T-cell (primary cell): ENCODE results near the gene ELMOD3. TPM values are rescaled to one million over a fixed set of nuclear protein-coding genes. Genes with fewer than 3 reads are reported as not detected.
"Not testable (repeated sequence)": the region's sequence is repeated elsewhere in the genome, so short reads cannot be mapped to it uniquely, and the experiment has no call there.

Experiments
- ATAC-seq, 4 experiments: fragments of 200-7000 bp in 3 of 4; fragments of 150-1000 bp in 1 of 4; cut with Tn5 transposase; replicated peaks in 1 of 4; 1 replicate in 3 of 4; 2 replicates in 1 of 4; pipeline ENCODE4 v1.10.0; 2021; ENCODE audit warnings: moderate library complexity in 3 of 4, mild to moderate bottlenecking in 2 of 4, moderate number of reproducible peaks in 1 of 4
- CTCF ChIA-PET, 2 donors: fragments of 300-600 bp; sonication (Branson Sonifier 250); formaldehyde crosslinking; loops; one replicate each; lab custom pipeline; 2022; ENCODE audit warnings: antibody characterized with exemption in 2 of 2; lab: Charles Lee
- POLR2A ChIA-PET, 2 donors: fragments of 300-600 bp; sonication (Branson Sonifier 250); formaldehyde crosslinking; loops; one replicate each; lab custom pipeline; 2022; ENCODE audit warnings: antibody characterized with exemption in 2 of 2; lab: Charles Lee
- DNase-seq, 35 experiments: peaks; one replicate each; pipeline versions ENCODE4 v3.0.0 to v3.0.0-alpha.2; 2013 to 2023
- H3K27ac ChIP-seq: one replicate; pipeline ENCODE4 v1.5.1; 2013; ENCODE audit warnings: low read length
- H3K27me3 ChIP-seq, 2 experiments: replicated peaks in 1 of 2; 1 replicate in 1 of 2; 2 replicates in 1 of 2; pipeline versions ENCODE4 v1.6.1 to v1.7.0; 2013; ENCODE audit warnings: low read length in 1 of 2, mixed read lengths in 1 of 2; ENCODE audit not compliant: control insufficient read depth in 2 of 2, insufficient read depth in 2 of 2; ENCODE audit errors: extremely low read depth in 1 of 2
- H3K36me3 ChIP-seq, 2 donors: 1 replicate in 1 of 2; 2 replicates in 1 of 2; pipeline versions ENCODE4 v1.6.1 to v1.7.0; 2013; ENCODE audit warnings: low read length in 1 of 2; ENCODE audit not compliant: control insufficient read depth in 2 of 2, insufficient read depth in 1 of 2; ENCODE audit errors: extremely low read depth in 1 of 2
- H3K4me1 ChIP-seq, 2 experiments: 1 replicate in 1 of 2; 2 replicates in 1 of 2; pipeline versions ENCODE4 v1.6.1 to v1.7.0; 2013; ENCODE audit warnings: low read length in 2 of 2, mixed read lengths in 1 of 2; ENCODE audit not compliant: insufficient read depth in 2 of 2, control insufficient read depth in 1 of 2; ENCODE audit errors: extremely low read depth in 1 of 2
- H3K4me3 ChIP-seq, 2 donors: 1 replicate in 1 of 2; 2 replicates in 1 of 2; pipeline versions ENCODE4 v1.5.1 to v1.7.0; 2013; ENCODE audit warnings: mild to moderate bottlenecking in 2 of 2, low read length in 1 of 2, moderate library complexity in 1 of 2; ENCODE audit not compliant: control insufficient read depth in 1 of 2; ENCODE audit errors: extremely low read depth in 1 of 2
- H3K9me3 ChIP-seq: 2 replicates; pipeline ENCODE4 v1.7.0; 2013
- H3K27ac Mint-ChIP-seq, 2 donors: one replicate each; pipeline ENCODE4 v1.8.0; 2020 to 2021; ENCODE audit warnings: mild to moderate bottlenecking in 2 of 2, mixed read lengths in 2 of 2
- H3K27me3 Mint-ChIP-seq, 2 donors: one replicate each; pipeline ENCODE4 v1.8.0; 2021 to 2022; ENCODE audit warnings: mixed read lengths in 2 of 2
- H3K36me3 Mint-ChIP-seq: one replicate; pipeline ENCODE4 v1.8.0; 2021; ENCODE audit warnings: mixed read lengths
- H3K4me1 Mint-ChIP-seq, 3 donors: one replicate each; pipeline ENCODE4 v1.8.0; 2020 to 2022; ENCODE audit warnings: mixed read lengths in 3 of 3, mild to moderate bottlenecking in 1 of 3
- H3K4me3 Mint-ChIP-seq, 3 donors: one replicate each; pipeline ENCODE4 v1.8.0; 2020 to 2022; ENCODE audit warnings: mild to moderate bottlenecking in 3 of 3, mixed read lengths in 3 of 3, moderate library complexity in 3 of 3
- H3K9me3 Mint-ChIP-seq, 3 donors: one replicate each; pipeline ENCODE4 v1.8.0; 2020 to 2022; ENCODE audit warnings: mixed read lengths in 3 of 3
- WGBS: methylation state at CpG from one replicate; pipeline ENCODE4 v1.1.5; 2013; ENCODE audit warnings: missing lambda C conversion rate; ENCODE audit not compliant: insufficient coverage; 5-methylcytosine and 5-hydroxymethylcytosine counted together
- total RNA-seq, 35 experiments: library from RNA in 6 of 35; stranded (reverse) in 6 of 35; fragments of 120-200 nt in 1 of 35; gene quantifications; one replicate each; pipeline versions ENCODE4 v1.2.1 to v1.2.4 and lab custom pipeline; 2013 to 2026

The ELMOD3 gene
- total RNA-seq, 5 donors from 2014 or later (not counting 1 experiment from before 2014, with no cell fraction given), result 18.8 to 30.9 (median 25.2) TPM

DNA sequence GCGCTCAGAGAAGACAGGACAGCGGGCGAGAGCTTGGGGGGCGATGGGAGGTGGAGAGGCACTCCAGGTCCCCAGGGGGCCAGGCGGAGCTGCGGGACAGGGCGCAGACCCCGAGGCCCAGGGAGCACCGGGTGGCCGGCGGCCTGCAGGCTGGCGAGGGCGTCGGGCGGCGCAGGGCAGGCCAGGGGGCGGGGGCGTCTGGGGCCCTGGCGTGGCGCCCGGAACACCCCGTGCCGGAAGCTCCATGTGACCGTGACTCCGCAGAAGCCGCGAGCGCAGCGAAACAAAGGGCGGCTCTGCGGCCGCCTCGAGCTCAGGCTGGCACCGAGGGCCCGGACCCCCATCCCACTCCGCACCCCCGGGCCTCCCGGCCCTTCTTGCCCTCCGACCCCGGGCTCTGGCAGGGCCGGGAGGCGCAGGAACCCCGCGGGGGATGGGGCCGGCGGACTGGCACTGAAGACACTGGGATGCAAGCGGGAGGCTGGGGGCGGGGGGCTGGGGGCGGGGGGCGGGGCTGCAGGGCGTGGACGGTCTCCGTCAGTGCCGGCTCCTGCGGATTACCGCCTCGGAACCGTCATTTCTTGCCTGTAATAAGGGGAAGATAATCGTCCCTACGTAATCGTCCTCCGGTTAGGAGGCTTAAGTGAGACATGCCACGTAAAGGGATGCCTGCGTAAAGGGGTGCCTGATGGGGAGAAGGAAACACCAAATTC, 83.1 kb downstream of the ELMOD3 start:
- Mint-ChIP-seq H3K27me3 (no peaks in the 10 kb centered on the region), H3K27ac (peak overlapping the region; percentile 95 to 97), H3K36me3 (no peaks in the 10 kb centered on the region), H3K4me3 (peak overlapping the region; percentile 79 to 86 (median 83)), H3K9me3 (no peaks in the 10 kb centered on the region), H3K4me1 (peaks cover 24 to 27% (median 26%) of the 10 kb centered on the region in 3 donors)
- ATAC-seq (peak; percentile 83 to 88 (median 86)), DNase-seq (peak; percentile 46 to 88 (median 68))
- WGBS, result 6% methylated on average over 39 of the region's 64 CpGs
- ChIA-PET POLR2A (interaction anchor here (0.6 to 0.7 kb wide), 7 partner anchors 9 to 109 kb away, joined by 3 to 6 read pairs (median 4); partner anchors contain the start of genes ELMOD3 (in 1 of the 2), MAT2A (in 1 of the 2) and SH2D6 (in 1 of the 2)), CTCF (interaction anchor here in 1 of 2 donors (0.7 to 2.5 kb wide), 2 partner anchors 111 to 114 kb away, joined by 4 to 12 read pairs; no protein-coding TSS in a partner anchor)
- Histone ChIP-seq H3K4me1 (peaks cover 5 to 35% of the 10 kb centered on the region in 2 experiments), H3K27me3 (peaks cover 0 to 3% of the 10 kb centered on the region in 2 experiments), H3K9me3 (no peaks in the 10 kb centered on the region), H3K27ac (peak overlapping the region; percentile 89), H3K4me3 (peak overlapping the region; percentile 49 to 55), H3K36me3 (no peaks in the 10 kb centered on the region)

DNA sequence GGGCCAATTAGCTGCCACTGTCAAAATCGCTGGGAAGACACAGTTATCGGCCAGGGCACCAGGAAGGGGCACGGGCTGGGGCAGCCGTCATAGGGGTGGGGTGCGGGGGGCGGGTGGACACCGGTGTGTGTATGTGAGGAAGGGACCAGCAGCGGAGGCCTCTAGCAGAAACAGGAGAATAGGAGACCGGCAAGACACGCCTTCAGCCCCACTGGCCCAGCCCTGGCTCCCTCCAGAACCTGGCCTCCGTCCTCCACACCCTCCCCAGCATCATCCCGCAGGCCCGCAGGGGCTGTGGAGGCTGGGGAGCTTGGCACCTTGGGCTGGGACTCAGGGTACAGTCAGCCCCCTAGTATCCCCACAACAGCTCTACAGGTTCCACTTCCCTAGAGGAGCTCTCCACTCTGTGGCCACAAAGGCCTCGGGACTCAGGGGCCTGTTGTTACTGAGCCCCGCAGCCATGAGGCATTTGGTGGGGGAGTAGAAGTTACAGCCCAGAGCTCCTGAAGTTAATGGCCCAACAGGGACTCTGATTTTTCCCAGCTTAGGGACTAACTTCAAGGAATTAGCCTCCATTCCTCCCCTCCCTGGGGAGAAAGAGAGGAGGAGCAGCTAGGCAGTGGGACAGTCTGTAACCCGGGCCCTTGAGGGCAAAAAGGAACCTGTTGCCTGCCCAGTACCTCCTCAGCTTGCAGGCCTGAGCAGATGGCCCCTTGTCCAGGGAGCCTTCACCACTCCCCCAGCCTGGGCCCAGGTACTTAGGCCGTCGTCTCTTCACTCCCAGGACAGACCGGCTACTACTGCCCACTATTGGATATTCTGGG, 83.8 kb downstream of the ELMOD3 start:
- peaks cover 0 to under 1% of the 10 kb centered on the region in 2 experiments for H3K27me3 ChIP-seq
- H3K4me3 ChIP-seq, result peak overlapping the region; percentile 49 to 55
- H3K27me3 Mint-ChIP-seq, result no peaks in the 10 kb centered on the region
- peak overlapping the region; percentile 89 for H3K27ac ChIP-seq
- 58% methylated on average over 5 of the region's 19 CpGs for WGBS
- H3K36me3 Mint-ChIP-seq, result no peaks in the 10 kb centered on the region
- ChIA-PET POLR2A (interaction anchor here (0.5 to 0.7 kb wide), 4 partner anchors 20 to 101 kb away, joined by 3 to 8 read pairs (median 4); partner anchors contain the start of genes ELMOD3 (in 1 of the 2), MAT2A (in 1 of the 2) and SH2D6 (in 1 of the 2)), CTCF (interaction anchor here (0.6 to 2.5 kb wide), 2 partner anchors 112 to 114 kb away, joined by 3 to 12 read pairs; no protein-coding TSS in a partner anchor)
- peaks cover 5 to 35% of the 10 kb centered on the region in 2 experiments for H3K4me1 ChIP-seq
- no peaks in the 10 kb centered on the region for H3K36me3 ChIP-seq
- no peaks in the 10 kb centered on the region for H3K9me3 Mint-ChIP-seq
- H3K9me3 ChIP-seq, result no peaks in the 10 kb centered on the region
- peak overlapping the region; percentile 79 to 86 (median 83) for H3K4me3 Mint-ChIP-seq
- ATAC-seq (no peak), DNase-seq (peak in 2 of 35 experiments; percentile 6 to 13)
- H3K27ac Mint-ChIP-seq, result peak overlapping the region; percentile 90 to 94
- H3K4me1 Mint-ChIP-seq, result peaks cover 24 to 27% (median 26%) of the 10 kb centered on the region in 3 donors

DNA sequence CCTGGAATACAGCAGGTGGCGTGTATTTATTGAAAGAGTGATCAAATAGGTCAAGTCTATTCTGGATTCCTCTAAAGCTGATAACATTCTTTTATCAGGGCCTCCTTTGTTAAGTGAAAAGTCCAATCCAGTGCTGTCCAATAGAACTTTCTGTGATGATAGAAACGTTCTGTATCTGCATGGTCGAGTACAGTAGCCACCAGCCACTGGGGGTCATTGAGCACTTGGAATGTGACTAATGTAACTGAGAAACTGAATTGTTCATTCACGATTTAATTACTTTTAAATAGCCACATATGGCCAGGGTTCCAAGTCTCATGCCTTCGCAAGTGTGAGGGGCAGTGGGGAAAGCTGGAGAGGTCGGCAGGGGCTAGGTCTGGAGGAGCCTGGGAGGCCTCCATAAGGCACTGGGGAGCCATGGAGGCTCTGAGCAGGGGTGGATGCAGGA, 84.5 kb downstream of the ELMOD3 start:
- H3K27me3 ChIP-seq, result no peaks in the 10 kb centered on the region
- WGBS, result 96% methylated on average over 4 of the region's 6 CpGs
- no peaks in the 10 kb centered on the region for H3K27me3 Mint-ChIP-seq

DNA sequence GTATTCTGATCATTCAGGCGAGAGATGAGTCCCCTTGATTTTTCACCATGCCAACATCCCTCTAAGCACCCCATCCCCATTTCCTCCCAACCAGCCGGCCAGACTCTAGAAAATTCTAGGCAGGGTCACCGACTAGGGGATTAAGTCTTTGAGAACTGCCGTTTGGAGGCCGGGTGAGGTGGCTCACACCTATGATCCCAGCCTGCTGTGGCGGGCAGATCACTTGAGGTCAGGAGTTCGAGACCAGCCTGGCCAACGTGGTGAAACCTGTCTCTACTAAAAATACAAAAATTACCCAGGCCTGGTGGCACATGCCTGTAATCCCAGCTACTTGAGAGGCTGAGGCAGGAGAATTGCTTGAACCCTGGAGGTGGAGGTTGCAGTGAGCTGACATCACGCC, 85.0 kb downstream of the ELMOD3 start:
- CTCF ChIA-PET, result interaction anchor here in 1 of 2 donors (0.6 to 2.5 kb wide), 2 partner anchors 21 to 112 kb away, joined by 3 to 12 read pairs; no protein-coding TSS in a partner anchor
- not testable (repeated sequence) for H3K4me3 ChIP-seq, ATAC-seq, H3K9me3 Mint-ChIP-seq, H3K36me3 Mint-ChIP-seq, H3K27ac ChIP-seq, H3K9me3 ChIP-seq, H3K27me3 ChIP-seq, DNase-seq, H3K36me3 ChIP-seq, H3K27me3 Mint-ChIP-seq
- Mint-ChIP-seq H3K4me3 (peak overlapping the region in 1 of 3 donors; percentile 83), H3K27ac (peak overlapping the region; percentile 31 to 91), H3K4me1 (peaks cover 24 to 27% (median 26%) of the 10 kb centered on the region in 3 donors)
- WGBS, result 70% methylated on average over 5 of the region's 9 CpGs
- POLR2A ChIA-PET, result interaction anchor here in 1 of 2 donors (0.6 kb wide), 1 partner anchor 288 kb away, joined by 3 read pairs; no protein-coding TSS in a partner anchor
- peaks cover 5 to 35% of the 10 kb centered on the region in 2 experiments for H3K4me1 ChIP-seq

More for the DNA sequence above, 84.5 kb downstream of the ELMOD3 start:
- DNase-seq (no peak), ATAC-seq (no peak)
- no peaks in the 10 kb centered on the region for H3K9me3 Mint-ChIP-seq
- Histone ChIP-seq H3K4me1 (peaks cover 5 to 35% of the 10 kb centered on the region in 2 experiments), H3K27ac (no peak overlapping the region), H3K4me3 (no peak overlapping the region), H3K9me3 (no peaks in the 10 kb centered on the region), H3K36me3 (no peaks in the 10 kb centered on the region)
- ChIA-PET POLR2A (no interaction called here), CTCF (interaction anchor here in 1 of 2 donors (2.5 kb wide), 1 partner anchor 113 kb away, joined by 12 read pairs; no protein-coding TSS in a partner anchor)
- H3K4me1 Mint-ChIP-seq, result peaks cover 24 to 27% (median 26%) of the 10 kb centered on the region in 3 donors
- H3K27ac Mint-ChIP-seq, result peak overlapping the region; percentile 31 to 91
- H3K4me3 Mint-ChIP-seq, result peak overlapping the region in 1 of 3 donors; percentile 83
- H3K36me3 Mint-ChIP-seq, result no peaks in the 10 kb centered on the region

DNA sequence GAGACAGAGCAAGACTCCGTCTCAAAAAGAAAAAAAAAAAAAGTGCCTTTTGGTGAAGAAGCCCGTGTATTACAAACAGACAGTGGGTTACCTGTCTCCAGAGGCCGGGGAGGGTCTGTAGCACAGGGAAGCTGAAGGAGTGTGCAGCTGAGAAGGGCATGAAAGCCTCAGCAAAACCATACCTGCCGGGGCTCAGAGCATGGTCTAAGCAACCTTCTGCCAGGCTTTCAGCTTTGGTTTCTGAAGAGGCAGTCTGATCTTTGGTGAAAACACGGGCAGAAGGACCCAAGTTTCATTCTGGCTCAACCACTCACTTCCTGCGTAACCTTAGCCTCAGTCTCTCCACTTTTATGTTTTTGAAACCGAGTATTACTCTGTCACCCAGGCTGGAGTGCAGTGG, 85.4 kb downstream of the ELMOD3 start:
- peaks cover 24 to 27% (median 26%) of the 10 kb centered on the region in 3 donors for H3K4me1 Mint-ChIP-seq
- 15% methylated on average over 5 of the region's 7 CpGs for WGBS
- no peaks in the 10 kb centered on the region for H3K27me3 Mint-ChIP-seq
- H3K27ac Mint-ChIP-seq, result peak overlapping the region in 1 of 2 donors; percentile 91
- Histone ChIP-seq H3K27ac (no peak overlapping the region), H3K4me3 (no peak overlapping the region), H3K4me1 (peaks cover 5 to 35% of the 10 kb centered on the region in 2 experiments), H3K9me3 (no peaks in the 10 kb centered on the region), H3K36me3 (no peaks in the 10 kb centered on the region), H3K27me3 (no peaks in the 10 kb centered on the region)
- H3K9me3 Mint-ChIP-seq, result no peaks in the 10 kb centered on the region
- ATAC-seq, result no peak
- H3K4me3 Mint-ChIP-seq, result peak overlapping the region; percentile 24 to 42 (median 34)
- peak in 1 of 35 experiments; percentile 19 for DNase-seq
- POLR2A ChIA-PET, result interaction anchor here in 1 of 2 donors (0.6 kb wide), 1 partner anchor 287 kb away, joined by 3 read pairs; no protein-coding TSS in a partner anchor
- CTCF ChIA-PET, result interaction anchor here in 1 of 2 donors (0.6 kb wide), 1 partner anchor 20 kb away, joined by 3 read pairs; no protein-coding TSS in a partner anchor
- H3K36me3 Mint-ChIP-seq, result no peaks in the 10 kb centered on the region
